Liver (tissue), 3 donors: ENCODE data around the gene ASPSCR1.

Experiments used
- GABPA ChIP-seq, 2 donors: IDR thresholded peaks in 1 of 2; conservative IDR thresholded peaks in 1 of 2; 2 replicates each; pipeline ENCODE4 v1.6.1; 2016; ENCODE audit warnings: antibody characterized with exemption in 2 of 2, mild to moderate bottlenecking in 1 of 2, moderate library complexity in 1 of 2
- JUND ChIP-seq, 2 donors: IDR thresholded peaks; 2 replicates each; pipeline ENCODE4 v1.6.1; 2016; ENCODE audit warnings: antibody characterized with exemption in 2 of 2
- SP1 ChIP-seq: IDR thresholded peaks from 2 replicates; pipeline ENCODE4 v1.6.1; 2018; ENCODE audit warnings: antibody characterized with exemption, mild to moderate bottlenecking
- TAF1 ChIP-seq: conservative IDR thresholded peaks from 2 replicates; pipeline ENCODE4 v1.6.1; 2016; ENCODE audit warnings: antibody characterized with exemption, mild to moderate bottlenecking
- YY1 ChIP-seq: IDR thresholded peaks from 2 replicates; pipeline ENCODE4 v1.6.1; 2016; ENCODE audit warnings: antibody characterized with exemption, mild to moderate bottlenecking
- TF ChIP-seq, protein P1 (sequence below): IDR thresholded peaks from 2 replicates; pipeline ENCODE4 v1.6.1; 2016; ENCODE audit warnings: antibody characterized with exemption
- TF ChIP-seq, protein P2 (sequence below): fragments of 150-350 bp; IDR thresholded peaks from 2 replicates; pipeline ENCODE4 v1.5.1; 2017; ENCODE audit warnings: improper control_type of control experiment, low read depth, low read length; ENCODE audit not compliant: missing input control
- TF ChIP-seq, protein P3 (sequence below): IDR thresholded peaks from 2 replicates; pipeline ENCODE4 v1.6.1; 2016; ENCODE audit warnings: antibody characterized with exemption
- donor health status: healthy.
- donor health status: healthy.

DNA sequence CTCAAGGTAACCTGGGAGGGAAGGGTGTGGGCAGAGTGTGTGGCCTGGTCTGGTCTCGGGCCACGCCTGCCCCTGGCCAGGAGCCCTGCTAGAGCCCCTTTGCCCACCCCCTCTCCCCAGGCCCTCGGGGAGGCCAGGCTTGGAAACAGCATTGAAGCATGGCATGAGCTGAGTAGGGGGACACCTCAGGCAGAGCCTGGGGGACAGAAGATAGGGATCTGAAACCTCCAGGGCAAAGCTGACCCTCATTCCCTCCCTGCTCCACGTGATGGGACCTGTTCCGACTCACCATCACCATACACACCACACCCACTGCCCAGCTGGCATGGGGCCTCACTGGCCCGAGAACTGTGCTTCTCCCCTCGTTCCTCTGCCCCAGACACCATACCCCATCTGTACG lies 71.7 kb downstream of the ASPSCR1 start:
- TF ChIP-seq JUND (IDR thresholded peaks at IDR 0.05) (no peak), YY1 (no peak), GABPA (IDR thresholded peaks at IDR 0.05 in 1 of 2, conservative IDR thresholded peaks at IDR 0.05 in 1 of 2) (no peak), TAF1 (no peak), SP1 (no peak)
- TF ChIP-seq, protein P1, sequence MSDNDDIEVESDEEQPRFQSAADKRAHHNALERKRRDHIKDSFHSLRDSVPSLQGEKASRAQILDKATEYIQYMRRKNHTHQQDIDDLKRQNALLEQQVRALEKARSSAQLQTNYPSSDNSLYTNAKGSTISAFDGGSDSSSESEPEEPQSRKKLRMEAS: no peak
- TF ChIP-seq, protein P2, sequence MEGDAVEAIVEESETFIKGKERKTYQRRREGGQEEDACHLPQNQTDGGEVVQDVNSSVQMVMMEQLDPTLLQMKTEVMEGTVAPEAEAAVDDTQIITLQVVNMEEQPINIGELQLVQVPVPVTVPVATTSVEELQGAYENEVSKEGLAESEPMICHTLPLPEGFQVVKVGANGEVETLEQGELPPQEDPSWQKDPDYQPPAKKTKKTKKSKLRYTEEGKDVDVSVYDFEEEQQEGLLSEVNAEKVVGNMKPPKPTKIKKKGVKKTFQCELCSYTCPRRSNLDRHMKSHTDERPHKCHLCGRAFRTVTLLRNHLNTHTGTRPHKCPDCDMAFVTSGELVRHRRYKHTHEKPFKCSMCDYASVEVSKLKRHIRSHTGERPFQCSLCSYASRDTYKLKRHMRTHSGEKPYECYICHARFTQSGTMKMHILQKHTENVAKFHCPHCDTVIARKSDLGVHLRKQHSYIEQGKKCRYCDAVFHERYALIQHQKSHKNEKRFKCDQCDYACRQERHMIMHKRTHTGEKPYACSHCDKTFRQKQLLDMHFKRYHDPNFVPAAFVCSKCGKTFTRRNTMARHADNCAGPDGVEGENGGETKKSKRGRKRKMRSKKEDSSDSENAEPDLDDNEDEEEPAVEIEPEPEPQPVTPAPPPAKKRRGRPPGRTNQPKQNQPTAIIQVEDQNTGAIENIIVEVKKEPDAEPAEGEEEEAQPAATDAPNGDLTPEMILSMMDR: no peak
- TF ChIP-seq, protein P3, sequence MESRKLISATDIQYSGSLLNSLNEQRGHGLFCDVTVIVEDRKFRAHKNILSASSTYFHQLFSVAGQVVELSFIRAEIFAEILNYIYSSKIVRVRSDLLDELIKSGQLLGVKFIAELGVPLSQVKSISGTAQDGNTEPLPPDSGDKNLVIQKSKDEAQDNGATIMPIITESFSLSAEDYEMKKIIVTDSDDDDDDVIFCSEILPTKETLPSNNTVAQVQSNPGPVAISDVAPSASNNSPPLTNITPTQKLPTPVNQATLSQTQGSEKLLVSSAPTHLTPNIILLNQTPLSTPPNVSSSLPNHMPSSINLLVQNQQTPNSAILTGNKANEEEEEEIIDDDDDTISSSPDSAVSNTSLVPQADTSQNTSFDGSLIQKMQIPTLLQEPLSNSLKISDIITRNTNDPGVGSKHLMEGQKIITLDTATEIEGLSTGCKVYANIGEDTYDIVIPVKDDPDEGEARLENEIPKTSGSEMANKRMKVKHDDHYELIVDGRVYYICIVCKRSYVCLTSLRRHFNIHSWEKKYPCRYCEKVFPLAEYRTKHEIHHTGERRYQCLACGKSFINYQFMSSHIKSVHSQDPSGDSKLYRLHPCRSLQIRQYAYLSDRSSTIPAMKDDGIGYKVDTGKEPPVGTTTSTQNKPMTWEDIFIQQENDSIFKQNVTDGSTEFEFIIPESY: no peak
